CD4-positive, alpha-beta T cell (primary cell): ENCODE measurements around the gene CUL9. TPM values are rescaled to one million over a fixed set of nuclear protein-coding genes. Genes with fewer than 3 reads are reported as not detected.
A peak's percentile ranks its signal among the peaks of the same experiment; 100 is the strongest.

ENCODE experiments used
- ATAC-seq: fragments of 200-7000 bp; cut with Tn5 transposase; one replicate; pipeline ENCODE4 v1.10.0; 2022; ENCODE audit warnings: mild to moderate bottlenecking; ENCODE audit not compliant: poor library complexity
- CTCF ChIA-PET: fragments of 350-600 bp; sonication (Branson Sonifier 250); formaldehyde crosslinking; loops from one replicate; lab custom pipeline; 2021; ENCODE audit warnings: antibody characterized with exemption, inconsistent platforms; lab: Charles Lee
- POLR2A ChIA-PET: fragments of 350-600 bp; sonication (Branson Sonifier 250); formaldehyde crosslinking; loops from one replicate; lab custom pipeline; 2021; ENCODE audit warnings: antibody characterized with exemption, inconsistent platforms; lab: Charles Lee
- DNase-seq, 14 experiments: peaks; one replicate each; pipeline ENCODE4 v3.0.0-alpha.2; 2013 to 2020; ENCODE audit warnings: mixed read lengths in 2 of 14
- H3K27ac ChIP-seq, 2 donors: one replicate each; pipeline versions ENCODE4 v1.5.1 to v1.7.0; 2013; ENCODE audit warnings: low read length in 2 of 2, low read depth in 1 of 2, mild to moderate bottlenecking in 1 of 2
- H3K27me3 ChIP-seq, 2 experiments: 1 replicate in 1 of 2; 2 replicates in 1 of 2; pipeline versions ENCODE4 v1.6.1 to v1.7.0; 2013; ENCODE audit warnings: low read length in 2 of 2, control low read depth in 1 of 2, mild to moderate bottlenecking in 1 of 2, moderate library complexity in 1 of 2; ENCODE audit not compliant: insufficient read depth in 2 of 2, control insufficient read depth in 1 of 2
- H3K36me3 ChIP-seq: one replicate; pipeline ENCODE4 v1.6.1; 2013; ENCODE audit warnings: low read length, control low read depth; ENCODE audit not compliant: insufficient read depth
- H3K4me1 ChIP-seq: one replicate; pipeline ENCODE4 v1.6.1; 2013; ENCODE audit warnings: low read length, control low read depth; ENCODE audit not compliant: insufficient read depth
- H3K4me3 ChIP-seq: one replicate; pipeline ENCODE4 v1.5.1; 2013; ENCODE audit warnings: mild to moderate bottlenecking, low read length, moderate library complexity
- H3K9me3 ChIP-seq, 2 experiments: 1 replicate in 1 of 2; 2 replicates in 1 of 2; pipeline versions ENCODE4 v1.6.1 to v1.7.0; 2013; ENCODE audit warnings: low read length in 2 of 2, mild to moderate bottlenecking in 2 of 2, control low read depth in 1 of 2, moderate library complexity in 1 of 2; ENCODE audit not compliant: control insufficient read depth in 1 of 2, insufficient read depth in 1 of 2
- H3K27ac Mint-ChIP-seq: one replicate; pipeline ENCODE4 v1.8.0; 2020; ENCODE audit warnings: mixed read lengths
- H3K27me3 Mint-ChIP-seq: one replicate; pipeline ENCODE4 v1.8.0; 2021; ENCODE audit warnings: mixed read lengths
- H3K36me3 Mint-ChIP-seq: one replicate; pipeline ENCODE4 v1.8.0; 2021; ENCODE audit warnings: low read depth, mixed read lengths
- H3K4me1 Mint-ChIP-seq: one replicate; pipeline ENCODE4 v1.8.0; 2021; ENCODE audit warnings: low read depth, mixed read lengths
- H3K4me3 Mint-ChIP-seq: one replicate; pipeline ENCODE4 v1.8.0; 2020; ENCODE audit warnings: mild to moderate bottlenecking, mixed read lengths
- H3K9me3 Mint-ChIP-seq: one replicate; pipeline ENCODE4 v1.8.0; 2020; ENCODE audit warnings: mixed read lengths
- intact Hi-C, 2 experiments: fragments of 100-400 bp; cut with DNase I in 1 of 2; cut with micrococcal nuclease in 1 of 2; formaldehyde crosslinking; loops; one replicate each; pipeline versions ENCODE4 v1.15.1 to v1.9.0; 2023 to 2025; cut with DNase I, micrococcal nuclease
- total RNA-seq, 174 experiments: library from RNA in 2 of 174; stranded (reverse) in 2 of 174; gene quantifications; one replicate each; pipeline ENCODE4 v1.2.3 and lab custom pipeline; 2021 to 2026
- TF ChIP-seq, protein P1 (sequence below): fragments of 200-600 bp; IDR thresholded peaks from one replicate; pipeline ENCODE4 v1.8.0; 2022; ENCODE audit warnings: antibody characterized with exemption, mild to moderate bottlenecking

Gene CUL9
- total RNA-seq, 2 experiments from 2014 or later, result 75.5 to 79.2 TPM

DNA sequence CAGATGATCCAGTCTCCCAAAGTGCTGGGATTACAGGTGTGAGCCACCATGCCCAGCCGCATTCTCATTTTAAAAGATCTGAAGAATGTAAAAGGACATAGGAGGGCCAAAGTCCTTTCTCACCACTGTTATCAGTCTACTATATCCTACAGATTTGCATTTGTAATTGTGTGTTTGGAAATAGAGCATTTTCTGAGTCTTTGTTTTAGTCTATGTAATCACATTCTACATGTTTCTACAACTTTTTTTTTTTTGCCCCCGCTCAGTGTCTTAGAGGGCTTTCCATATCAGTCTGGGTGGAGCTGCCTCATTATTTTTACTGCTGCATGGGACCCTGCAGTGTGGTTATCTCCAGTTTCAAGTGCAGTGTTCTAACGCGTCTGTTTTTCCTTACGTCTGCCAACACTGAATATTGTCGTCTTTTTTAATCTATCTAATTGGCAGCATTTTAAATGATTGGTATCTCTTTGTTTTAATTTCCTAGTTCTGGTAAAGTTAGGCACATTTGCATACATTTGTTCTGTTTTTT is 7.8 kb downstream of the CUL9 start:
- H3K36me3 Mint-ChIP-seq, result peaks cover 83% of the 10 kb centered on the region
- Histone ChIP-seq H3K27me3 (no peaks in the 10 kb centered on the region), H3K4me3 (no peak overlapping the region), H3K36me3 (peaks cover 60% of the 10 kb centered on the region), H3K4me1 (peaks cover 20% of the 10 kb centered on the region), H3K27ac (no peak overlapping the region), H3K9me3 (no peaks in the 10 kb centered on the region)
- no peaks in the 10 kb centered on the region for H3K27me3 Mint-ChIP-seq
- POLR2A ChIA-PET, result interaction anchor here (1.0 to 1.2 kb wide), 2 partner anchors 261 to 327 kb away, joined by 3 read pairs; partner anchors contain the start of genes CNPY3, POLR1C and YIPF3
- H3K27ac Mint-ChIP-seq, result no peak overlapping the region
- no peaks in the 10 kb centered on the region for H3K9me3 Mint-ChIP-seq
- H3K4me1 Mint-ChIP-seq, result peaks cover 36% of the 10 kb centered on the region
- DNase-seq (no peak), ATAC-seq (no peak)
- CTCF ChIA-PET, result interaction anchor here (1.9 kb wide), 1 partner anchor 39 kb away, joined by 5 read pairs; the partner anchor contains the start of gene DNPH1
- H3K4me3 Mint-ChIP-seq, result no peak overlapping the region
- intact Hi-C loops, result loop anchor here in 1 of 2 experiments (5.0 kb wide), 1 partner anchor 32 kb away; no protein-coding TSS in a partner anchor
- TF ChIP-seq, protein P1, sequence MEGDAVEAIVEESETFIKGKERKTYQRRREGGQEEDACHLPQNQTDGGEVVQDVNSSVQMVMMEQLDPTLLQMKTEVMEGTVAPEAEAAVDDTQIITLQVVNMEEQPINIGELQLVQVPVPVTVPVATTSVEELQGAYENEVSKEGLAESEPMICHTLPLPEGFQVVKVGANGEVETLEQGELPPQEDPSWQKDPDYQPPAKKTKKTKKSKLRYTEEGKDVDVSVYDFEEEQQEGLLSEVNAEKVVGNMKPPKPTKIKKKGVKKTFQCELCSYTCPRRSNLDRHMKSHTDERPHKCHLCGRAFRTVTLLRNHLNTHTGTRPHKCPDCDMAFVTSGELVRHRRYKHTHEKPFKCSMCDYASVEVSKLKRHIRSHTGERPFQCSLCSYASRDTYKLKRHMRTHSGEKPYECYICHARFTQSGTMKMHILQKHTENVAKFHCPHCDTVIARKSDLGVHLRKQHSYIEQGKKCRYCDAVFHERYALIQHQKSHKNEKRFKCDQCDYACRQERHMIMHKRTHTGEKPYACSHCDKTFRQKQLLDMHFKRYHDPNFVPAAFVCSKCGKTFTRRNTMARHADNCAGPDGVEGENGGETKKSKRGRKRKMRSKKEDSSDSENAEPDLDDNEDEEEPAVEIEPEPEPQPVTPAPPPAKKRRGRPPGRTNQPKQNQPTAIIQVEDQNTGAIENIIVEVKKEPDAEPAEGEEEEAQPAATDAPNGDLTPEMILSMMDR, result no peak

DNA sequence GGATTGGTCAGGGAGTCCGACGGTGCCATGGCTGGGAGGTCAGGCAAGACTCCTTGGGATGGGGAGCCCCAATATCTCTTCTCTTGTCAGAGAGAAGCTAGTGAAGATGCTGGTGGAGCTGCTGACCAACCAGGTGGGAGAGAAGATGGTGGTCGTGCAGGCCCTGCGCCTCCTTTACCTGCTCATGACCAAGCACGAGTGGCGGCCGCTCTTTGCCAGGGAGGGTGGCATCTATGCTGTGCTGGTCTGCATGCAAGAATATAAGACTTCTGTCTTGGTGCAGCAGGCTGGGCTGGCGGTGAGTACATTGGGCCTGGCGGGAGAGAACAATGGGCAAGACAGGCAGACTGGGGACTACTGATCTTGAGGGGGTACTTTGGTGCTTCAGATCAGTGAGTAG is 10.9 kb downstream of the CUL9 start:
- ChIA-PET CTCF (no interaction called here), POLR2A (no interaction called here)
- peaks cover 63% of the 10 kb centered on the region for H3K36me3 ChIP-seq
- Mint-ChIP-seq H3K36me3 (peaks cover 79% of the 10 kb centered on the region), H3K27ac (no peak overlapping the region), H3K27me3 (no peaks in the 10 kb centered on the region), H3K9me3 (no peaks in the 10 kb centered on the region), H3K4me1 (peaks cover 18% of the 10 kb centered on the region), H3K4me3 (no peak overlapping the region)
- no peaks in the 10 kb centered on the region for H3K27me3 ChIP-seq
- no peak overlapping the region for H3K4me3 ChIP-seq
- TF ChIP-seq, protein P1, result no peak
- ATAC-seq (no peak), DNase-seq (peak in 1 of 14 experiments; percentile 21)
- no peak overlapping the region for H3K27ac ChIP-seq
- no peaks in the 10 kb centered on the region for H3K9me3 ChIP-seq
- intact Hi-C loops, result no loop called here
- no peaks in the 10 kb centered on the region for H3K4me1 ChIP-seq

DNA sequence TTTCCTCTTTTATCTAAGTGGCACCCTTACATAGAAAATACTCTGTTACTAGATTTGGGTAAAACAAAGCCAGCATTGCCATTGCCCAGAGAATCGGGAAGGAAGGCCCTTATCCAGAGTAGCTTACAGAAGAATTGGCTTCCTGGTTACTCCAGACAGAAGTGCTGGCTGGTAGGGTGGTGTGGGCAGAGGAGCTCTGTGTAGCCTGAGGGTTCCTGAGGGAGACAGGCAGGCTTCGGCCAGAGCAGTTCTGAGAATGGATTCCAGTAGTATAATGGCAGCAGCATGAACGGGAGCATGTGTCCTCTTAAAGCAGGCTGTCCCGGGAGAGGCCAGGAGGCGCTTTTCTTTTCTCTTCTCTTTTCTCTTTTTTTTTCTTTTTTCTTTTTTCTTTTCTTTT is 11.9 kb downstream of the CUL9 start:
- H3K4me3 ChIP-seq, result no peak overlapping the region
- no peak overlapping the region for H3K27ac ChIP-seq
- no peaks in the 10 kb centered on the region for H3K9me3 Mint-ChIP-seq
- H3K27me3 ChIP-seq, result no peaks in the 10 kb centered on the region
- no peaks in the 10 kb centered on the region for H3K27me3 Mint-ChIP-seq
- H3K36me3 ChIP-seq, result peaks cover 61% of the 10 kb centered on the region
- H3K4me1 ChIP-seq, result no peaks in the 10 kb centered on the region
- H3K9me3 ChIP-seq, result no peaks in the 10 kb centered on the region
- DNase-seq (no peak), ATAC-seq (no peak)
- H3K4me1 Mint-ChIP-seq, result peaks cover 12% of the 10 kb centered on the region
- POLR2A ChIA-PET, result no interaction called here
- H3K4me3 Mint-ChIP-seq, result no peak overlapping the region
- TF ChIP-seq, protein P1, result no peak
- peaks cover 69% of the 10 kb centered on the region for H3K36me3 Mint-ChIP-seq
- no peak overlapping the region for H3K27ac Mint-ChIP-seq
- CTCF ChIA-PET, result no interaction called here
- intact Hi-C loops, result no loop called here
